Osteocyte (in vitro differentiated cells): ENCODE measurements around the gene PLCD1. TPM values are rescaled to one million over a fixed set of nuclear protein-coding genes. Genes with fewer than 3 reads are reported as not detected.
A peak's percentile ranks its signal among the peaks of the same experiment; 100 is the strongest.

Experiments
- DNase-seq: peaks from one replicate; pipeline ENCODE4 v3.0.0; 2021; ENCODE audit warnings: mixed read lengths; ENCODE audit not compliant: unreplicated experiment; ENCODE audit errors: extremely low spot score
- H3K27ac Mint-ChIP-seq: one replicate; pipeline ENCODE4 v1.8.0; 2021; ENCODE audit warnings: mild to moderate bottlenecking, mixed read lengths; ENCODE audit not compliant: unreplicated experiment
- H3K27me3 Mint-ChIP-seq: one replicate; pipeline ENCODE4 v1.8.0; 2021; ENCODE audit warnings: mixed read lengths; ENCODE audit not compliant: unreplicated experiment
- H3K36me3 Mint-ChIP-seq: one replicate; pipeline ENCODE4 v1.8.0; 2021; ENCODE audit warnings: mixed read lengths; ENCODE audit not compliant: unreplicated experiment
- H3K4me1 Mint-ChIP-seq: one replicate; pipeline ENCODE4 v1.8.0; 2021; ENCODE audit warnings: mixed read lengths; ENCODE audit not compliant: unreplicated experiment
- H3K4me3 Mint-ChIP-seq: one replicate; pipeline ENCODE4 v1.8.0; 2021; ENCODE audit warnings: mild to moderate bottlenecking, moderate library complexity, mixed read lengths; ENCODE audit not compliant: unreplicated experiment
- H3K9me3 Mint-ChIP-seq: one replicate; pipeline ENCODE4 v1.8.0; 2021; ENCODE audit warnings: mixed read lengths; ENCODE audit not compliant: unreplicated experiment
- CTCF ChIP-seq: fragments of 200-600 bp; sonication (generic); IDR thresholded peaks from 2 replicates; pipeline ENCODE4 v1.5.0; 2021; ENCODE audit warnings: antibody characterized with exemption, mild to moderate bottlenecking, moderate library complexity
- total RNA-seq: library from RNA; stranded (reverse); gene quantifications from 2 replicates; pipeline ENCODE4 v1.2.1, GENCODE V29; 2021

Gene PLCD1
- total RNA-seq, 1 donor from 2014 or later: 21.8 TPM

GRCh38 chr3:37999836-38000235 lies 29.6 kb downstream of the PLCD1 start:
- Mint-ChIP-seq H3K27ac (no peak overlapping the region), H3K4me3 (no peak overlapping the region), H3K9me3 (no peaks in the 10 kb centered on the region), H3K27me3 (no peaks in the 10 kb centered on the region), H3K4me1 (peaks cover 21% of the 10 kb centered on the region), H3K36me3 (no peaks in the 10 kb centered on the region)
- no peak for TF ChIP-seq CTCF
- no peak for DNase-seq

GRCh38 chr3:37997791-37998370 lies 31.6 kb downstream of the PLCD1 start:
- Mint-ChIP-seq H3K36me3 (no peaks in the 10 kb centered on the region), H3K4me1 (peaks cover 25% of the 10 kb centered on the region), H3K9me3 (no peaks in the 10 kb centered on the region), H3K27me3 (peaks cover 2% of the 10 kb centered on the region), H3K27ac (peak overlapping the region; percentile 68), H3K4me3 (peak overlapping the region; percentile 69)
- no peak for TF ChIP-seq CTCF
- DNase-seq: no peak

GRCh38 chr3:37997342-37997741 lies 32.1 kb downstream of the PLCD1 start:
- no peak overlapping the region for H3K27ac Mint-ChIP-seq
- H3K4me3 Mint-ChIP-seq: no peak overlapping the region
- TF ChIP-seq CTCF: no peak
- H3K4me1 Mint-ChIP-seq: peaks cover 25% of the 10 kb centered on the region
- peaks cover 2% of the 10 kb centered on the region for H3K27me3 Mint-ChIP-seq
- DNase-seq: no peak
- no peaks in the 10 kb centered on the region for H3K36me3 Mint-ChIP-seq
- no peaks in the 10 kb centered on the region for H3K9me3 Mint-ChIP-seq

- Mint-ChIP-seq H3K36me3 (no peaks in the 10 kb centered on the region), H3K27ac (peak overlapping the region; percentile 11)
These were observed 32.6 kb downstream of the PLCD1 start for GRCh38 chr3:37996785-37997301.

More at GRCh38 chr3:37996785-37997301, 32.6 kb downstream of the PLCD1 start:
- peak; percentile 78 for TF ChIP-seq CTCF
- Mint-ChIP-seq H3K9me3 (no peaks in the 10 kb centered on the region), H3K27me3 (peaks cover 2% of the 10 kb centered on the region), H3K4me3 (no peak overlapping the region), H3K4me1 (peaks cover 25% of the 10 kb centered on the region)
- no peak for DNase-seq
